ENCODE measurements around the gene POLR1E.
"Not testable (repeated sequence)": the region's sequence is repeated elsewhere in the genome, so short reads cannot be mapped to it uniquely, and the experiment has no call there.

POLR1E gene

DNA sequence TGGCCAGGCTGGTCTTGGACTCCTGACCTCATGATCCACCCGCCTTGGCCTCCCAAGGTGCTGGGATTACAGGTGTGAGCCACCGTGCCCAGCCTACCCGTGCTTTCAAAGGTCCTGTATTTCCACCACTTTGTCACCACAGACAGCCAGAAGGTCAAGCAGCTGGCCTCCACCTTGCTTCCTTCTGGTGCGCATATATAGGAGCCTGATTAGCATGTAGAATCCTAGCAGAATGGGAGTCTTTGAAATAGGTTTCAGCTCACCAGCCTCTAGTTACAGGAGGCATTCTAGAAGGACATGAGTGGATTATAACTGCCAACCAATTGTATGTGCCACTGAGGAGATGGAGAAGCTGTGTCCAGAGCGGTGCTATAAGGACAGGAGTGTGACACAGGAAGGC, 18.9 kb downstream of the POLR1E start:
- no peak for DNase-seq (ENCODE audit: low read depth)

DNA sequence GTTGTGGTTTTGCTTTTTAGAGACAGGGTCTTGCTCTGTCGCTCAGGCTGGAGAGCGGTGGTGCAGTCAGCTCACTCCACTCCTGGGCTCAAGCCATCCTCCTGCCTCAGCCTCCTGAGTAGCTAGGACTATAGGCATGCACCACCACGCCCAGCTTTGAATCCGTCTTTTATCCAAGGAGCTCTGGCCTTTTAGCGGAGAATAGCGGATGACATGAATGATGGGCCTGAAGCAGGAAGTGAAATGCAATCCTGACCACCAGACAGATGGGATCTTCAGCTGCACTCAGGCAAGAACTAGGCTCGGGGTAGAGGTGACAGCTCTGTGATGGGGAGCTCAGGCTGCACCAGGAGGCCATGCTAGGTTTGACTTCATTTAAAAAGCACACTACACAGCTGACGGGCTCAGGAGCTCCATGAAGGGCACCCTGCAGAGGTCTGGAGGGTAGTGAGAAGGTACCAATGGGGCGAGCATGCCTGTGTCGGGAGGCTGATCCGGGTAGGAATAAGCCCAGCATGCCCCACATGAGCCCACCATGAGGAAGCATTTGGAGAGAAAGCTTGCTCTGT, 21.9 kb downstream of the POLR1E start:
- no peak for DNase-seq (ENCODE audit: low read depth)

DNA sequence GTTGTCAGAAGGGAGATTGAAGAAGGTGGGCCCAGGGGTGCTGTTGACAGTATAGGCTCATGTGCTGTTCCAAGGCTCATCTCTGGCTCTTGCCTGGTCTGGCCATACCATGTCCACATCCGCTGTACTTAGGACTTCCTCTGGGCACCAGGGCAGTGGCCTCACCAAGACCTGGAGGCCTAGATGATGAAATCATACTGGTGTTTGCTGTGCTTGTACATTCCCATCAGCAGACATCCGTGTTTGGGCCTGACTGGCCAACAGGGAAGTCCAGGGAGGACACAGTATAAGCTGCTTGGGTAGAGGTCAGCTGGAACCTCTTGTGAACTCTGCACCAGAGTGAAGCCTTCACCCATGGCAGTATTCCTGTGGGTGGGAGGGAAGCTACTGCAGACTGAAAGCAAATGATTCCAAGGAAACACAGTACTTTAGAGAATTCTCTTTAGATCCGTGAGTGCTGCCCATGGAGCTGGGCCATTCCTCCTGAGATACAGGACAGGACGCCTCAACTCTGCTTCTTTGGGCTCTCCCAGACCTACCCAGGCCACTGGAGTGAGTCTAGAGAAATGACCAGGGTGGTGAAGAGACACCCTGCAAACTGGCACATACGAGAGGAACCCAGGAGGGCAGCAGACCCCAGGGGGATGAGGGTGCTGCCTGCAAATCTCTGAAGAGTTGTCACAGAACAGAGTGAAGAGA, 22.5 kb downstream of the POLR1E start:
- no peak for DNase-seq (ENCODE audit: low read depth)

DNA sequence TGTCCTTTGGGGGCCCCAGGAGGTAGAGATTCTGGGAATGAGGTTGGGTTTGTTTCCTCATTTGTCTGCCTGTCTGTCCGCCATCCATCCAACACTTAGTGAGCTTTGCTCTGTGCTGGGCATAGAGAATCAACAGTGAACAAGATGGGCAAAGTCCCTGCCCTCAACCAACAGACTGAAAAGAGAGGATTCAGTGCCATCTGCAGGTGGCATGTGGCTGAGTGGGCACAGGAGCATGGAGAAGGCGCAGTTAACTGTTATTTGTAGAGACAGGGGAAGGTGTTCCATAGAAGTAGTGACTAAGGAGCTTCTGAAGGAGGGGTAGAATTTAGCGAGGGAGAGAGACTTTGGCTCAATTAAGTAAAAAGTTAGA, 23.1 kb downstream of the POLR1E start:
- no peak for DNase-seq (ENCODE audit: low read depth)

GRCh38 chr9:37509536-37509935, 23.8 kb downstream of the POLR1E start:
- DNase-seq (ENCODE audit: low read depth), result no peak

DNA sequence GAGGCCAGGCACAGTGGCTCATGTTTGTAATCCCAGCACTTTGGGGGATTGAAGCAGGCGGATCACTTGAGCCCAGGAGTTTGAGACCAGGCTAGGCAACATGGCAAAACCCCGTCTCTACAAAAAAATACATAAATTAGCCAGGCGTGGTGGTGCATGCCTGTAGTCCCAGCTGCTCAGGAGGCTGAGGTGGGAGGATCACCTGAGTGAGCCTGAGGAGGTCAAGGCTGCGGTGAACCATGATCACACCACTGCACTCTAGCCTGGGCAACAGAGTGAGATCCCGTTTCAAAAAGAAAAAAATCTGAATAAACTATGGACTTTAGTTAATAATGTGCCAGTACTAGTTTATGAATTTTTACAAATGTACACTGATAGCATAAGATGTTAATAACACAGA, 24.3 kb downstream of the POLR1E start:
- DNase-seq (ENCODE audit: low read depth), result not testable (repeated sequence)

- DNase-seq (ENCODE audit: low read depth), result no peak
Observed at GRCh38 chr9:37511016-37512010, 25.6 kb downstream of the POLR1E start.

GRCh38 chr9:37512437-37512836, 26.7 kb downstream of the POLR1E start:
- no peak for DNase-seq (ENCODE audit: low read depth)

DNA sequence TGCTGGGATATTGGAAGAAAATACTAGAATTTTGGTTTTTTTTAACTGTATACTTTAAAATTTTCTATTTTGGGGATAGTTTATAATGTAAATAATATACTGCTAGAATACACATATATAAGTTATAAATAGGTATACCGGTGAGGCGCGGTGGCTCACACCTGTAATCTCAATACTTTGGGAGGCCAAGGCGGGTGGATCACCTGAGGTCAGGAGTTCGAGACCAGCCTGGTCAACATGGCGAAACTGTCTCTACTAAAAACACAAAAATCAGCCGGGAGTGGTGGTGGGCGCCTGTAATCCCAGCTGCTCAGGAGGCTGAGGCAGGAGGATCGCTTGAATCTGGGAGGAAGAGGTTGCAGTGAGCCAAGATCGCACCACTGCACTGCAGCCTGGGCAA, 28.7 kb downstream of the POLR1E start:
- not testable (repeated sequence) for DNase-seq (ENCODE audit: low read depth)

DNA sequence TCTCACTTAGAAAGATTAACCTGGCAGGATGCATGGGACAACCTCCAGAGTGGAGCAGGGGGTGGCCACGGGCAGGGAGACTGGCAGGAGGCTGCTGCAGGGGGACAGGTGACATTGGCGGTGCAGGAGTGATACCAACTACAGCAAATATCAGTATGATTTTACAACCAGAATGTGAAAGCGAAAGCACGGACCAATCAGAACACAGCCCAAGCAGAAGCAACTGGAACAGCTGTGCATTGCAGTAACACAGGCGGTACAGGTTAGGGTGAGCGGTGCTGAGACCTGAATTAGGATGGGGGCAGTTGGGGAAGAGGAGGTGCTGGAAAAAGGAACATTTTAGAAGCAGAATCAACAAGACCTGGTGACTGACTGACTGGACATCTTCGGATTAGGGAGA, 29.3 kb downstream of the POLR1E start:
- DNase-seq (ENCODE audit: low read depth), result no peak

DNA sequence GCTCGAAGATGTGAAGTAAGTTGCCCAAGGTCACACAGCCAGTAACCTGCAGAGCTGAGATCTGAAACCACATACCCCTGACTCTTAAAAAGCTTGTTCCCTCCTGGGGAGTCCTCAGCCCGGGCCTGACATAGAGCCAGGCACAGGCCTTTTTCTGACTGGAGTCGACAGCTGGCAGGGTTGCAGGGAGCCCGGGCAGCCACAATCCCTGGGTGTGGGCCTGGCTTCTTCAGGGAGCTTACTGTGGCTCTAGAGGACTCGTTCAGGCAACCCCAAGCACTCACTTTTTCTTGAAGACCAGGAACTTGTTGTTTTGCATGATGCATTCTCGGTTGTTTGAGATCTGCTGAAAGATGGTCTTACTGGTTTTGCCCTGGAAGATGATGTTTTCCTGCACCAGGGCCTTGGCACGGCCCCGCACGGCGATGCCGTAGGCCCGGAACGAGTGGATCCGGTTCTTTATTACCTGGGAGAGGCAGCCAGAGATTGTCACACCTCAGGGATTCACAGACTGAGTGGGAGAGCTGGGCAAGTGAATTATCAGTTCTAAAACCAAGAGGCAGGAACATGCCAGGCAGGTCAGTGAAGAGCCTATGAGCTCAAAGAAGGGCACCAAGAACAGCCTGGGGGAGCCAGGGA, 30.0 kb downstream of the POLR1E start:
- no peak for DNase-seq (ENCODE audit: low read depth)

GRCh38 chr9:37517923-37518322, 32.2 kb downstream of the POLR1E start:
- DNase-seq (ENCODE audit: low read depth), result no peak

- DNase-seq (ENCODE audit: low read depth), result no peak
Observed at GRCh38 chr9:37520641-37521040, 34.9 kb downstream of the POLR1E start.

DNA sequence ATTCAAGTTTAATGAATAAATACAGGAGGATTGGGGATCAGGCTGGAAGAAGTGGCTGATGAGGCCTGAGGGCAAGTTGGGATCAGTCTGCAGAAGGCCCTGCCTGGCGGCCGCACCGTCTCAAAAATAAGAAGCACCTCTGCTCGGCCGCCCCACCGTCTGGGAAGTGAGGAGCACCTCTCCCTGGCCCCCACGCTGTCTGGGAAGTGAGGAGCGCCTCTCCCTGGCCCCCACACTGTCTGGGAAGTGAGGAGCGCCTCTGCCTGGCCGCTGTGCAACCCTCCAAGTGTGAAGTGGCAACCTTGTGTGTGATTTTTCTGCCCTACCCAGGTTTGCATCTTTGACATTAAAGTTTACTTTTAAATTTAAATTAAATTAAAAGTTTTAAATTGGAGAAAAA, 35.4 kb downstream of the POLR1E start:
- no peak for DNase-seq (ENCODE audit: low read depth)

GRCh38 chr9:37522971-37523370, 37.2 kb downstream of the POLR1E start:
- no peak for DNase-seq (ENCODE audit: low read depth)

GRCh38 chr9:37523916-37524315, 38.2 kb downstream of the POLR1E start:
- no peak for DNase-seq (ENCODE audit: low read depth)

GRCh38 chr9:37528652-37529471, 43.1 kb downstream of the POLR1E start:
- DNase-seq (ENCODE audit: low read depth), result no peak

GRCh38 chr9:37531699-37532098, 46.0 kb downstream of the POLR1E start:
- no peak for DNase-seq (ENCODE audit: low read depth)

DNA sequence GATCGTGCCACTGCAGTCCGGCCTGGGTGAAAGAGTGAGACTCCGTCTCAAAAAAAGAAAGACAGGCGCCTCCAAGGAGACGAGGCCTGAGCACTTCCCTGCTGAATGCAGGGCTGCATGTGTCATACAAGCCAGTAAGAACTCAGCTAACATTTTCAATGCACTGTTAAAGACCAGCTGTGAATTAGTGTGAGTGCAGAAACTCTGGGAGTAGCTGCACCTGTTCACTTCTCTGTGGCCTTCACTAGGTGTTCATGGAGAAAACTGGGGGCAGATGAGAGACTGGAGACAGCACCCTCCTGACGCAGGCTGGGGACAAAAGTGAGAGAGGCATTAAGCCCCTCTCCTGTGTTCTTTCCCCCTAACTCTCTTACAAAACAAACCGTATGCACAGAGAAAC, 48.7 kb downstream of the POLR1E start:
- no peak for DNase-seq (ENCODE audit: low read depth)

- no peak for DNase-seq (ENCODE audit: low read depth)
Observed at GRCh38 chr9:37534901-37535300, 49.2 kb downstream of the POLR1E start.

DNA sequence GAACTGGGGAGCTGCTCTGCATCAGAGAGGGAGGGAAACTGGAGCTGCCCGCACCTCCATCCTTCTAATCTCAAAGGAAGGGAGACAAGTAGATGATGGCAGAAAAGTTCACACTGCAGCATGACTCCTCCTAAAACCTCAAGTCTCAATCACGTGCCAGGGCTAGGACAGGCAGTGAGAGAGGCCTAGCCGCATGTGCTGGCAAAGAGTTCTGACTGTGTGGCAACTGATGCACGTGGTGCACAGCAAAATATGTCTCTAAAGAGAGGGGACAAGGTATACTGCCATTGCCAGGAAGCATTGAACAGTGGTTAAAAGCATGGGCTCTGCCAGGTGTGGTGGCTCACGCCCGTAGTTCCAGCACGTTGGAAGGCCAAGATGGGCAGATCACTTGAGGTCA, 52.4 kb downstream of the POLR1E start:
- DNase-seq (ENCODE audit: low read depth), result no peak

GRCh38 chr9:37539634-37540033, 53.9 kb downstream of the POLR1E start:
- no peak for DNase-seq (ENCODE audit: low read depth)
